ENCODE measurements around the gene RAB4B. TPM values are rescaled to one million over a fixed set of nuclear protein-coding genes. Genes with fewer than 3 reads are reported as not detected.

The RAB4B gene
- total and polyA plus RNA-seq, 2 of the 13 experiments (the other 11 are each of a cell fraction or from before 2014, with no cell fraction given): 3.3 to 5.4 TPM

GRCh38 chr19:40807147-40808020 lies 29.3 kb downstream of the RAB4B start:
- Histone ChIP-seq H3K9me3 (ENCODE audit: low read length) (no peaks in the 10 kb centered on the region), H3K4me1 (ENCODE audit: insufficient read depth, low read length) (peaks cover 27% of the 10 kb centered on the region), H3K36me3 (replicated peaks in 1 of 2; ENCODE audit: control insufficient read depth in 1 of 2, insufficient read depth in 2 of 2, low read length in 2 of 2) (peaks cover 13 to 29% of the 10 kb centered on the region in 2 experiments; a peak in 4 of 5 replicates), H3K27ac (ENCODE audit: extremely low read length, insufficient read depth, low read length) (no peak overlapping the region), H4K20me1 (ENCODE audit: insufficient read depth, low read length) (peaks cover 11% of the 10 kb centered on the region; the same call in 1 of the 2 replicates), H3K4me3 (replicated peaks in 1 of 3; ENCODE audit: insufficient read depth in 1 of 3, low read depth in 2 of 3, low read length in 3 of 3) (no peak overlapping the region), H2AFZ (ENCODE audit: low read length) (no peak overlapping the region), H3K4me2 (ENCODE audit: low read depth, low read length) (no peak overlapping the region), H3K9ac (ENCODE audit: insufficient read depth, low read depth, low read length) (no peak overlapping the region), H3K27me3 (ENCODE audit: control insufficient read depth in 1 of 2, insufficient read depth in 2 of 2, low read length in 2 of 2) (no peaks in the 10 kb centered on the region; a peak in 1 of 5 replicates), H3K79me2 (ENCODE audit: insufficient read depth, low read length) (peaks cover 9% of the 10 kb centered on the region)
- FAIRE-seq: no peak
- peak; percentile 49 for DNase-seq (ENCODE audit: low spot score)
- intact Hi-C loops (cut with micrococcal nuclease; ENCODE audit: unreplicated experiment) (loop anchor here (2.0 to 5.0 kb wide), 3 partner anchors 63 to 145 kb away; partner anchors contain the start of genes COQ8B and ITPKC), in situ Hi-C loops (cut with HindIII; ENCODE audit: extremely low pct_ligation_motif_present, low pct_unique_long_range_greater_than_20kb) (loop anchor here (5.0 kb wide), 2 partner anchors 55 to 145 kb away; partner anchors contain the start of genes ACTMAP and SNRPA)
- no TSS peak for BruUV-seq (replicated peaks)
- WGBS (ENCODE audit: low lambda C conversion rate): 84% methylated on average over 10 of the region's 18 CpGs
- peak; percentile 57 for ATAC-seq
- CTCF ChIA-PET (ENCODE audit: low intra/inter-chr PET ratio, low total read pairs): interaction anchor here (0.7 to 1.1 kb wide), 3 partner anchors 63 to 144 kb away, joined by 3 to 4 read pairs (median 4); no protein-coding TSS in a partner anchor
- POLR2A ChIA-PET: interaction anchor here (0.6 to 3.1 kb wide), 7 partner anchors 9 to 606 kb away, joined by 3 to 21 read pairs (median 7); partner anchors contain the start of genes ACTMAP, EGLN2, RAB4B and SNRPA
- TF ChIP-seq CENPT (CRISPR knock-in tag; IDR thresholded peaks at IDR 0.05; ENCODE audit: low read depth) (0 out of 2 replicates have a peak, but pooled peaks have one; percentile 21), SIN3A (IDR thresholded peaks at IDR 0.05; ENCODE audit: borderline replicate concordance, low read depth, low read length) (0 out of 2 replicates have a peak, but pooled peaks have one; percentile 1), MXD3 (CRISPR knock-in tag; IDR thresholded peaks at IDR 0.05) (no peak), ZNF747 (CRISPR knock-in tag; IDR thresholded peaks at IDR 0.05; ENCODE audit: borderline replicate concordance) (0 out of 2 replicates have a peak, but pooled peaks have one; percentile 38), ARID4A (CRISPR knock-in tag; IDR thresholded peaks at IDR 0.05; ENCODE audit: borderline replicate concordance) (0 out of 2 replicates have a peak, but pooled peaks have one; percentile 1), FOSL2 (CRISPR knock-in tag; IDR thresholded peaks at IDR 0.05) (peak; percentile 59), ZNF382 (CRISPR knock-in tag; IDR thresholded peaks at IDR 0.05; ENCODE audit: borderline replicate concordance) (no peak), ZBTB33 (CRISPR knock-in tag; IDR thresholded peaks at IDR 0.05) (peak; percentile 92), ZFP36L2 (CRISPR knock-in tag; IDR thresholded peaks at IDR 0.05) (no peak), SMC3 (IDR thresholded peaks at IDR 0.05; ENCODE audit: low read length) (no peak), ZNF101 (CRISPR knock-in tag; IDR thresholded peaks at IDR 0.05; ENCODE audit: borderline replicate concordance, low read depth) (no peak), CTCF (CRISPR knock-in tag; IDR thresholded peaks at IDR 0.05) (peak; percentile 62), ZNF75D (CRISPR knock-in tag; IDR thresholded peaks at IDR 0.05; ENCODE audit: borderline replicate concordance) (no peak)
